H1 (cell line): ENCODE results near the gene CLEC3A. TPM values are rescaled to one million over a fixed set of nuclear protein-coding genes. Genes with fewer than 3 reads are reported as not detected.
A peak's percentile ranks its signal among the peaks of the same experiment; 100 is the strongest.

Experiments used
- CHD1 ChIP-seq: IDR thresholded peaks from 2 replicates; pipeline ENCODE4 v1.6.1; 2012; ENCODE audit warnings: low read depth, low read length, improper control_type of control experiment
- CREB1 ChIP-seq: IDR thresholded peaks from 2 replicates; pipeline ENCODE4 v1.6.1; 2012; ENCODE audit warnings: inconsistent platforms
- EGR1 ChIP-seq: IDR thresholded peaks from 2 replicates; pipeline ENCODE4 v1.6.1; 2011; ENCODE audit warnings: low read depth, low read length, borderline replicate concordance
- EZH2 ChIP-seq: fragments of 200-600 bp; sonication (generic); IDR thresholded peaks from 2 replicates; pipeline ENCODE4 v1.7.1; 2012; ENCODE audit warnings: low read depth, mild to moderate bottlenecking, moderate library complexity, low read length, inconsistent platforms; ENCODE audit not compliant: severe bottlenecking
- KDM1A ChIP-seq: fragments of 200-600, 300-600 bp; sonication (generic); IDR thresholded peaks from 2 replicates; pipeline ENCODE4 v1.7.1; 2016; ENCODE audit warnings: mild to moderate bottlenecking, low read length, borderline replicate concordance
- KDM4A ChIP-seq: IDR thresholded peaks from one replicate; pipeline ENCODE4 v1.7.1; 2012; ENCODE audit warnings: low read depth, mild to moderate bottlenecking, moderate library complexity, low read length, inconsistent platforms; ENCODE audit not compliant: severe bottlenecking
- MAX ChIP-seq: IDR thresholded peaks from 2 replicates; pipeline ENCODE4 v1.6.1; 2012; ENCODE audit warnings: inconsistent platforms
- POLR2AphosphoS5 ChIP-seq: IDR thresholded peaks from 2 replicates; pipeline ENCODE4 v1.6.1; 2011; ENCODE audit warnings: low read depth, low read length
- SAP30 ChIP-seq: fragments of 300-600 bp; sonication (generic); IDR thresholded peaks from 2 replicates; pipeline ENCODE4 v1.7.1; 2012; ENCODE audit warnings: low read length, moderate library complexity, mild to moderate bottlenecking, inconsistent platforms; ENCODE audit not compliant: insufficient read depth, insufficient replicate concordance
- SP1 ChIP-seq: IDR thresholded peaks from 2 replicates; pipeline ENCODE4 v1.6.1; 2011; ENCODE audit warnings: low read depth, low read length
- TAF1 ChIP-seq: IDR thresholded peaks from 2 replicates; pipeline ENCODE4 v1.6.1; 2011; ENCODE audit warnings: mild to moderate bottlenecking, low read depth, low read length
- TCF12 ChIP-seq: IDR thresholded peaks from 2 replicates; pipeline ENCODE4 v1.6.1; 2011; ENCODE audit warnings: low read depth, mild to moderate bottlenecking, low read length
- USF2 ChIP-seq: IDR thresholded peaks from 2 replicates; pipeline ENCODE4 v1.6.1; 2011; ENCODE audit warnings: low read length, improper control_type of control experiment
- polyA plus RNA-seq, 7 experiments: library from polyadenylated mRNA; depleted of rRNA in 3 of 7; stranded (reverse) in 5 of 7; unstranded in 2 of 7; fragments of >200 nt in 5 of 7; fragments of 200-250 nt in 2 of 7; gene quantifications; 1 replicate in 5 of 7; 2 replicates in 1 of 7; 4 replicates in 1 of 7; pipeline versions ENCODE4 v1.2.1 to v1.2.3, GENCODE V29; 2011 to 2013; ENCODE audit warnings: missing spikeins in 2 of 7, mixed read lengths in 2 of 7
- total RNA-seq: library from RNA; stranded (reverse); fragmentation: NEBNext Ultra II Directional; extraction: Animal tissue kit (Norgen Biotek cat#: 25700); gene quantifications from 2 replicates; pipeline ENCODE4 v1.2.1, GENCODE V29; 2021

CLEC3A gene
- total and polyA plus RNA-seq, 2 of the 8 experiments (the other 6 are each of a cell fraction or from before 2014, with no cell fraction given), result not detected

- TF ChIP-seq SAP30 (no peak), EGR1 (no peak), TCF12 (no peak), CREB1 (no peak), MAX (no peak), KDM1A (no peak; the same call in 1 of the 2 replicates), CHD1 (no peak), SP1 (peak; percentile 30; the same call in 1 of the 2 replicates), TAF1 (peak; percentile 32; the same call in 1 of the 2 replicates), EZH2 (no peak), KDM4A (no peak), USF2 (no peak), POLR2AphosphoS5 (no peak)
These were observed 29.0 kb upstream of the CLEC3A start (continued) for GRCh38 chr16:77993111-77993985.
